ENCODE measurements around the gene CYP46A1.

Gene CYP46A1

DNA sequence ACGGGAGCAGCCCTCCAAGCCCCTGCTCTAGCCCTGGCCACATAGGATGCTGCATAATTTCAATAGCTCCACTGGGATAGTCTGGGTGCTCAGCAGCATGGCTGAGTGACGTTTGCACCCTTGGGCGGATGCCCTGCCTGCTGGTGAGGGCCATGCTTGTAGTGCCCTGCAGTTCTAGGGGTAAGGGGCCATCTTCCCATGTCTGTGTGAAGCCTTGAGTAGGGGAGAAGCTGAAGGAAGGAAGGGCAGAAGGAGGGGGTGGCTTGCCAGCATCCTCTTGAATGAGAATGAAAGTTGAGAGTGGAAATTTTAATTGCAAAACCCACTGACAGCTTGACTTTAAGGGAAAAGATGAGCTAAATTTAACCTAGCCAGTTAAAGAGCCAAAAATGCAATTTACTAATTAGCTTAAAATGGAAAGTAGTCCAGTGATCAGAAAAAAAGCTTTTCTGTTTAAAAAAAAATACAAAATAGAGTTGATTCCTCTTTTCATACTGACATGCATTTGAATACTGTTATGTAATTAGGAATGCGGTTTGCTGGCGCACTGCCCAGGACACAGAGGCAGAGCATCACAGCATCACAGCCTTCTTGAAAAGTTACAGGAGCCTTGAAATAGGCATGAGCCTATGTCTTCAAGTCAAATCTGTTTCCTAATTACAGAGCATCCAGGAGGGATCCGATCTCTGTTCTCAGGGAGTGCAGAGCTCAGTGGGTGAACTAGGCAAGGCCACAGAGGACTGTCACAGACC, 90.6 kb downstream of the CYP46A1 start:
- no peaks in the 10 kb centered on the region for H3K9me3 ChIP-seq (ENCODE audit: insufficient read depth, low read length)
- no peak overlapping the region for H3K9ac ChIP-seq (ENCODE audit: low read length)
- TF ChIP-seq, protein P1, sequence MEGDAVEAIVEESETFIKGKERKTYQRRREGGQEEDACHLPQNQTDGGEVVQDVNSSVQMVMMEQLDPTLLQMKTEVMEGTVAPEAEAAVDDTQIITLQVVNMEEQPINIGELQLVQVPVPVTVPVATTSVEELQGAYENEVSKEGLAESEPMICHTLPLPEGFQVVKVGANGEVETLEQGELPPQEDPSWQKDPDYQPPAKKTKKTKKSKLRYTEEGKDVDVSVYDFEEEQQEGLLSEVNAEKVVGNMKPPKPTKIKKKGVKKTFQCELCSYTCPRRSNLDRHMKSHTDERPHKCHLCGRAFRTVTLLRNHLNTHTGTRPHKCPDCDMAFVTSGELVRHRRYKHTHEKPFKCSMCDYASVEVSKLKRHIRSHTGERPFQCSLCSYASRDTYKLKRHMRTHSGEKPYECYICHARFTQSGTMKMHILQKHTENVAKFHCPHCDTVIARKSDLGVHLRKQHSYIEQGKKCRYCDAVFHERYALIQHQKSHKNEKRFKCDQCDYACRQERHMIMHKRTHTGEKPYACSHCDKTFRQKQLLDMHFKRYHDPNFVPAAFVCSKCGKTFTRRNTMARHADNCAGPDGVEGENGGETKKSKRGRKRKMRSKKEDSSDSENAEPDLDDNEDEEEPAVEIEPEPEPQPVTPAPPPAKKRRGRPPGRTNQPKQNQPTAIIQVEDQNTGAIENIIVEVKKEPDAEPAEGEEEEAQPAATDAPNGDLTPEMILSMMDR (IDR thresholded peaks at IDR 0.05; ENCODE audit: insufficient read depth, low read length, poor library complexity, severe bottlenecking): no peak
- H3F3A ChIP-seq (ENCODE audit: insufficient read depth): no peaks in the 10 kb centered on the region
- no peaks in the 10 kb centered on the region for H3K79me2 ChIP-seq (ENCODE audit: insufficient read depth, low read length)
- H3K27ac ChIP-seq (ENCODE audit: low read depth, low read length): no peak overlapping the region
- H3K4me3 ChIP-seq (ENCODE audit: insufficient read depth, low read length, poor library complexity, severe bottlenecking): no peak overlapping the region
- no peak overlapping the region for H3K4me2 ChIP-seq (ENCODE audit: low read depth, low read length, poor library complexity, severe bottlenecking)
- no peaks in the 10 kb centered on the region for H3K36me3 ChIP-seq (ENCODE audit: low read length)
- no peak overlapping the region for H2AFZ ChIP-seq (ENCODE audit: low read depth, low read length, severe bottlenecking)
- H4K20me1 ChIP-seq (ENCODE audit: low read depth, low read length): no peaks in the 10 kb centered on the region
- H3K9me2 ChIP-seq (replicated peaks; ENCODE audit: insufficient read depth, low read length): no peaks in the 10 kb centered on the region
- H3K27me3 ChIP-seq (ENCODE audit: low read length): no peaks in the 10 kb centered on the region

DNA sequence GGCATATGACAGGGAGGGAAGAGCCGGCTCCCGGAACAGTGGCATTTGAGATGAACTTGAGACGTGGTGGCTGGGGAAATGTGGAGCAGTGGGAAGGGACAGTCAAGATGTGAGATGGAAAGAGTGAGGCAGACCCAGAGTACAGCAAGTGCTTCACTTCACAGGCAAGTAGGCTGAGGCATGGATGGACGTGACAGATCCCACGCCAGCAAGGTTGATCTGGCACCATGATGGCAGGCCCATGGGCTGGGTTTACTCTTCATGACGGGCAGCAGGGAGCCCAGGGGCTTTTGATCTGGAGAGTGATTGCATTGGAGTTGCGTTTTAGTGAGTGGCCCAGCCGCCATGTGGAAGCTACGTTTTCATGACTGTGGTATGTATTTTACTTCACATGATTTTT, 91.3 kb downstream of the CYP46A1 start:
- Histone ChIP-seq H3F3A (ENCODE audit: insufficient read depth) (no peaks in the 10 kb centered on the region), H3K4me3 (ENCODE audit: insufficient read depth, low read length, poor library complexity, severe bottlenecking) (no peak overlapping the region), H3K4me2 (ENCODE audit: low read depth, low read length, poor library complexity, severe bottlenecking) (no peak overlapping the region), H4K20me1 (ENCODE audit: low read depth, low read length) (no peaks in the 10 kb centered on the region), H3K9ac (ENCODE audit: low read length) (no peak overlapping the region), H3K27ac (ENCODE audit: low read depth, low read length) (no peak overlapping the region), H3K9me2 (replicated peaks; ENCODE audit: insufficient read depth, low read length) (no peaks in the 10 kb centered on the region), H3K36me3 (ENCODE audit: low read length) (no peaks in the 10 kb centered on the region), H3K9me3 (ENCODE audit: insufficient read depth, low read length) (no peaks in the 10 kb centered on the region), H3K79me2 (ENCODE audit: insufficient read depth, low read length) (no peaks in the 10 kb centered on the region), H2AFZ (ENCODE audit: low read depth, low read length, severe bottlenecking) (no peak overlapping the region), H3K27me3 (ENCODE audit: low read length) (no peaks in the 10 kb centered on the region)
- TF ChIP-seq, protein P1 (IDR thresholded peaks at IDR 0.05; ENCODE audit: insufficient read depth, low read length, poor library complexity, severe bottlenecking): no peak
- TF ChIP-seq EZH2phosphoT487 (conservative IDR thresholded peaks at IDR 0.05; ENCODE audit: low read length): no peak

Measured in SU-DHL-6 (cell line).